Ramos (cell line): ENCODE data around the gene HDGF.

Source experiments
- in situ Hi-C: fragments of 300-500 bp; cut with MboI; formaldehyde crosslinking; loops from one replicate; pipeline ENCODE4 v1.14.3; 2022; ENCODE audit warnings: low sequenced_read_pairs; ENCODE audit not compliant: unreplicated experiment

Gene HDGF

GRCh38 chr1:156705321-156705917 lies 46.1 kb downstream of the HDGF start, which contains the start of gene CRABP2:
CRABP2 (minus strand) TSS chr1:156705583; CDS start chr1:156705446, 137 bp downstream.
- in situ Hi-C loops: no loop called here

GRCh38 chr1:156704930-156705320 lies 46.5 kb downstream of the HDGF start:
- in situ Hi-C loops: no loop called here

- in situ Hi-C loops: no loop called here
These were observed 47.2 kb downstream of the HDGF start for GRCh38 chr1:156704166-156704711.

GRCh38 chr1:156703741-156704140 lies 47.7 kb downstream of the HDGF start:
- in situ Hi-C loops: no loop called here

GRCh38 chr1:156703336-156703735 lies 48.1 kb downstream of the HDGF start:
- in situ Hi-C loops: no loop called here

GRCh38 chr1:156700736-156701531 lies 50.5 kb downstream of the HDGF start:
- in situ Hi-C loops: no loop called here

- in situ Hi-C loops: no loop called here
These were observed 52.5 kb downstream of the HDGF start for GRCh38 chr1:156698995-156699394.

GRCh38 chr1:156697481-156697880 lies 54.0 kb downstream of the HDGF start:
- in situ Hi-C loops: no loop called here

- in situ Hi-C loops: no loop called here
These were observed 54.7 kb downstream of the HDGF start for GRCh38 chr1:156696755-156697154.

GRCh38 chr1:156694690-156694962 lies 56.8 kb downstream of the HDGF start:
- in situ Hi-C loops: no loop called here

- in situ Hi-C loops: no loop called here
These were observed 57.4 kb downstream of the HDGF start for GRCh38 chr1:156693848-156694689.

GRCh38 chr1:156692925-156693847 lies 58.3 kb downstream of the HDGF start:
- in situ Hi-C loops: no loop called here

- in situ Hi-C loops: no loop called here
These were observed 59.0 kb downstream of the HDGF start for GRCh38 chr1:156692441-156692924.
